OCI-LY1 (cell line): ENCODE measurements around the gene EIF2S1.

Experiments
- CTCF ChIP-seq: fragments of 200-600 bp; sonication (generic), shearing (Covaris generic); IDR thresholded peaks from 2 replicates; pipeline ENCODE4 v1.5.1; 2017; ENCODE audit warnings: mild to moderate bottlenecking, antibody characterized with exemption, low read length, moderate library complexity, mixed read lengths
- EZH2 ChIP-seq: fragments of 200-600 bp; sonication (generic), shearing (Covaris generic); IDR thresholded peaks from 2 replicates; pipeline ENCODE4 v1.8.0; 2017; ENCODE audit warnings: borderline replicate concordance, mixed run types, mild to moderate bottlenecking, antibody characterized with exemption, low read length, moderate library complexity, mixed read lengths

GRCh38 chr14:67426983-67427606 lies 67.0 kb downstream of the EIF2S1 start:
- no peak for TF ChIP-seq EZH2
- peak; percentile 81 for TF ChIP-seq CTCF
